22Rv1 (cell line): Measurements from ENCODE around the gene COL4A2.

Experiments
- H3K27ac ChIP-seq: fragments of 450-650 bp; 2 replicates; pipeline ENCODE4 v1.5.1; 2017
- ZFX ChIP-seq: fragments of 450-650 bp; IDR thresholded peaks from 2 replicates; pipeline ENCODE4 v1.6.1; 2017; ENCODE audit warnings: antibody characterized with exemption, borderline replicate concordance
- TF ChIP-seq, protein P1 (sequence below): fragments of 450-650 bp; IDR thresholded peaks from 2 replicates; pipeline ENCODE4 v1.5.1; 2017; ENCODE audit warnings: mild to moderate bottlenecking

Gene COL4A2

DNA sequence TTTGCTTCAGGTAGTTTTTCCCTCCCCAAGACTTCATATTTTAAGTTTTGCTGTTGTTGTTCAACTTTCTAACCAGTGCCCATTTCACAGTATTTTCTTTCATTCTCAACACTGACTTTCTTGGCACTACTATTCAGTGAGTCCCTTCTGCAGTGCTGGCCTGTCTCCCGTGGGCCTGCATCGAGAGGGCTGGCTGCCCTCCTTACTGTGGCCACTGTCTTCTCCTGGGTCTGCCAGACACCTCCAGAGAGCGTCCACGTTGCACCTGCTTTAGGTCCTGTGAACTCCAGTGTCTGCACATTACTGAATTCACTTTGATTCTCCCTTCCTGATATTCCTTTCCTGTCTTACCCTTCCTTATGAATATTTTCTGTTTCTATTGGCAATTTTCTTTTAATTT is 27.4 kb upstream of the COL4A2 start:
- TF ChIP-seq, protein P1, sequence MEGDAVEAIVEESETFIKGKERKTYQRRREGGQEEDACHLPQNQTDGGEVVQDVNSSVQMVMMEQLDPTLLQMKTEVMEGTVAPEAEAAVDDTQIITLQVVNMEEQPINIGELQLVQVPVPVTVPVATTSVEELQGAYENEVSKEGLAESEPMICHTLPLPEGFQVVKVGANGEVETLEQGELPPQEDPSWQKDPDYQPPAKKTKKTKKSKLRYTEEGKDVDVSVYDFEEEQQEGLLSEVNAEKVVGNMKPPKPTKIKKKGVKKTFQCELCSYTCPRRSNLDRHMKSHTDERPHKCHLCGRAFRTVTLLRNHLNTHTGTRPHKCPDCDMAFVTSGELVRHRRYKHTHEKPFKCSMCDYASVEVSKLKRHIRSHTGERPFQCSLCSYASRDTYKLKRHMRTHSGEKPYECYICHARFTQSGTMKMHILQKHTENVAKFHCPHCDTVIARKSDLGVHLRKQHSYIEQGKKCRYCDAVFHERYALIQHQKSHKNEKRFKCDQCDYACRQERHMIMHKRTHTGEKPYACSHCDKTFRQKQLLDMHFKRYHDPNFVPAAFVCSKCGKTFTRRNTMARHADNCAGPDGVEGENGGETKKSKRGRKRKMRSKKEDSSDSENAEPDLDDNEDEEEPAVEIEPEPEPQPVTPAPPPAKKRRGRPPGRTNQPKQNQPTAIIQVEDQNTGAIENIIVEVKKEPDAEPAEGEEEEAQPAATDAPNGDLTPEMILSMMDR, result no peak
- TF ChIP-seq ZFX, result no peak
- H3K27ac ChIP-seq, result no peak overlapping the region

DNA sequence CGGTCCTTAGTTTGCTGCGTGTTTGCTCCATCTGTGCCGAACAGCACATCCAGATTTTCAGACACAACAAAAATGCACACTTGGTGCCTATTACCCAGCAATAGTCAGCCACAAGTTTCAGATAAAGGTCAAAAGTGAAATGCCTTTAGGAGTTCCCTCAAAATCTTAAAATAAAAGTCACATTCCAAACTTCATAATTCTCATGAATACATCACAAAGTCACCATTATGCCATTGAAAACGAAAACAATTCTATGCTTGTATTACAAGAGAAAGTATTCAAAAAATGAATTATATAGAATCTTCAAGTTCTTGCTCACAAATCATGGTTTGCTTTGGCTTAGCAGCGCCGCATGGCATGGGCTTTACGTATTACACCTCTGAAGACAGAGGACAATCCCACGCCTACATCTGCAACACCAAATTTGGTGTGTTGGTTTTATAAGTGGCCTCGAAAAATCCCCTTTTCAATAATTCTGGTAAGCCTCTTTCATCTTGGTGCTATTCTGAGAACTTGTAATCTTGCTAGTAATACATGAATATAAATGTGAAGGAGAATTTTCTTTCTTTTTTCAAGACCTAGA is 26.8 kb upstream of the COL4A2 start:
- no peak for TF ChIP-seq ZFX
- TF ChIP-seq, protein P1, result no peak
- no peak overlapping the region for H3K27ac ChIP-seq

DNA sequence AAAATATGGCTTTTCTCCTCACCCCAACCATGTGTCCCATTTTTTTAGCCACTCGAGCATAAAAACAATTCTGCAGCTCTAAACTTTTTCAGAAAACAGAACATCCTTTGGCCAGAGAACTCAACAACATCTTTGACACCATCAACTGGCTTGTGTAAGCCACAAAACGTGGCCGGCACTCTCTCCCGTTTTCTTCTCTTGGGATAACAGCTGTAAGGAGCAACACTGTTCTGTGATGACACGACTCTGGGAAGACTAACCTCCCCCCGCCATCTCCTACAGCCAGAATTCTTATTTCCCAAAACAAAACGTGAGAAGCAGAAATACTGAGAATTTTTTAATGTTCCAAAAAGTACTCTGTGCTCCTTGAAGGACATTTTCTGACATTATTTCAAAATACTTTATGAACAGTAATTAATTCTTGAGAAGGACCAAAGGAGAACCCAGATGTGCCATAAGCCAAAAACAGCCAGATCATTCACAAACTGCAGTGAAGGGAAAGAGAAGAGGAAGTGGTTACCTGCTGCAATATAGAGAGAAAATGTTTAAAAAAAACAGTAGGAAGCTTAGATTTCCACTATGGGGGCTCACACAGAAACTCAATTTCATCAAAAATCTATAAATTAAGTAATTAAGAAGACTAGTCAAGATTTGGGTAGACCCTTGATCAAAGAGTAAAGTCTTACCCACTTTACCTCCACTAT is 25.9 kb upstream of the COL4A2 start:
- no peak for TF ChIP-seq ZFX
- TF ChIP-seq, protein P1, result no peak
- no peak overlapping the region for H3K27ac ChIP-seq

DNA sequence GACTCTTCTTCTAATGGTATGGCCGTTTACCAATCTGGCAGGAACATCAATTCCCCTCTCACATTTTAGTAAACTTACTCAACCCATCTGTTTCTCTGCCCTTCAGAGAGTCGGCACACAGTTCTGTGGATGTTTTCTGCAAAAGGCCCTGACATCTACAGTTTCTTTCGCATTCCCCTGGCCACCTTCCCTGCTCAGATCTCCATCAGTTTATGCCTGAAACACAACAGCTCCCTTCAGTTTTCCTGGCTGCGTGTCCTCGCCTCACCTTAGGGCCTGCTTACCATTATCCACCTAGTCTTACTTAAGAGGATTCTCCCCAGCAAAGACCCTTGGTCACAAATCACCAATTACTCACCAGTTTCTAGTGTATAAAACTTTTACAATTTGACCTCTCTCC is 25.3 kb upstream of the COL4A2 start:
- no peak overlapping the region for H3K27ac ChIP-seq
- no peak for TF ChIP-seq ZFX
- TF ChIP-seq, protein P1, result no peak

DNA sequence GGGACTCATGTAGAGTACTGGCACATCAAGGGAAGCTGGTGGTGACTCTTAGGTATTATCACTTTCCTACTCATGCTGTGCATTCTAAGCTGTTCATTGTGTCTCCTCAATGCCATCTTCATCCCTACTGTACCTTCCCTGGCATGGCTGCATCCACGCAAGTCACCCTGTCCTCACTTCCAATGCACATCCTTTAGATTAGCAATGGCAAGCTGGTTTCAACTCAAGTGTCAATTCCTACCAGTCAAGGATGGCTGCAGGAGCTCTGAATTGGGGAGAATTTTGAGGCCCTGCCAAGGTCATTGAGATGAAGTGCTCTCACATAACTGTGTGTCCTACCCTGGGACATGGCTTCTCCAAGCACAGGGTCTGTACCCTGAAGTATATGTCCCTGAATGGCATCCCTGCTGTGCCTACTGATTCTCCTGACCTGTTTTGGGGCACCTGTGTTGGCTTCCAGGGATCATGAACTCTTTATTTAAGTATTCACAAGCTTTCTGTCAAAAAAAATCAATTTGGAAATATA is 24.7 kb upstream of the COL4A2 start:
- H3K27ac ChIP-seq, result no peak overlapping the region
- TF ChIP-seq, protein P1, result no peak
- no peak for TF ChIP-seq ZFX

DNA sequence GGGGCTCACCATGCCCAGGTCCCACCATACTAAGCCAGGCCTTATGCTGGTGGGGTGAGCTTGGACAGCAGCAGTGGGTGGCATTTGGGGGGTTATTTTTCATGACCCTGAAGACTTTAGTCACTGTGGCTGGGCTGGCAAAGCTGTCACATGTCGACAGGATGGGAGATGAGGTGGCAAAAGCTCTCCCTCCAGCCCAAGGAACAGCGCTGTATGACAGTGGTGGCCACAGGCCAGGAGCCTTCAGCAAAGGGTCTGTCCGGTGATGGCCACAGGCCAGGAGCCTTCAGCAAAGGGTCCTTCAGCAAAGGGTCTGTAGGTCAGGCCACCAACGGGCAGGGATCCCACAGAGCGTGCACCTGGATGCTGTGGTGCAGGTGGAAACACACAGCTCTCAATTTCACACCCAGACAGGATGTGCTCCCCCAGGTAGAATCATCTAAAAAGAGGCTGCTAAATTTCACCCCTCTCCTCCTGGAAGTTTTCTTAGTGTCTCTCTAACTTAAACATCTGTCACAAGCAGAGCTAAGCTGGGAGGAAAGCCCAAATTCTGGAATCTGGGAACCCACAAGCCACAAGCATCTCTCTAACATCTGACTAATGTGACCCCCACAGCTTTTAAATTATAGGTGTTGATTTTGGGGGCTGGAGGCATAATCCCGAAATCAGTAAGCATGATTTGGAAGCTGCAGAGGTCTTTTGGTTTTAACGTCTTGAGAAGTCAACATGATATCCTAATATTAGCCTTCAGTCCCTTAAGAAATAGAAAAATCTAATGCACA is 23.2 kb upstream of the COL4A2 start:
- TF ChIP-seq, protein P1, result no peak
- TF ChIP-seq ZFX, result no peak
- H3K27ac ChIP-seq, result no peak overlapping the region
